Fibroblast of skin of right biceps (primary cell): Measurements from ENCODE around the gene SAFB2.
"Not testable (repeated sequence)": the region's sequence is repeated elsewhere in the genome, so short reads cannot be mapped to it uniquely, and the experiment has no call there.

Experiments
- DNase-seq: peaks from one replicate; pipeline ENCODE4 v3.0.0-alpha.2; 2013

The SAFB2 gene

DNA sequence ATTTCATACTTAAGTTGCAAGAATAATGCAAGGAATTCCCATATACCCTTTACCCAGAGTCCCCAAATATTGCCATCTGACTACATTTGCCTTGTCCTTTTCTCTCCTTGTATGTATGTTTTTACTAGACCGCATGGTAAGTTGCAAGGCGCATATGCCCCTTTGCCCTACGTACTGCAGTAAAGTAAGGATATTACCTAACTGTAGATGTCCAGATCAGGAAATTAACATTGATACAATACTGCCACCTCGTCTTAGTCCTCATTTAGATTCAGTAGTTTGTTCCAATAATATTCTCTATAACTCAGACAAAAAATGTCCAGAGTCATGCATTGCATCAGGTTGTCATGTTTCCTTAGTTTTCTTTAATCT is 9.7 kb upstream of the SAFB2 start:
- no peak for DNase-seq

DNA sequence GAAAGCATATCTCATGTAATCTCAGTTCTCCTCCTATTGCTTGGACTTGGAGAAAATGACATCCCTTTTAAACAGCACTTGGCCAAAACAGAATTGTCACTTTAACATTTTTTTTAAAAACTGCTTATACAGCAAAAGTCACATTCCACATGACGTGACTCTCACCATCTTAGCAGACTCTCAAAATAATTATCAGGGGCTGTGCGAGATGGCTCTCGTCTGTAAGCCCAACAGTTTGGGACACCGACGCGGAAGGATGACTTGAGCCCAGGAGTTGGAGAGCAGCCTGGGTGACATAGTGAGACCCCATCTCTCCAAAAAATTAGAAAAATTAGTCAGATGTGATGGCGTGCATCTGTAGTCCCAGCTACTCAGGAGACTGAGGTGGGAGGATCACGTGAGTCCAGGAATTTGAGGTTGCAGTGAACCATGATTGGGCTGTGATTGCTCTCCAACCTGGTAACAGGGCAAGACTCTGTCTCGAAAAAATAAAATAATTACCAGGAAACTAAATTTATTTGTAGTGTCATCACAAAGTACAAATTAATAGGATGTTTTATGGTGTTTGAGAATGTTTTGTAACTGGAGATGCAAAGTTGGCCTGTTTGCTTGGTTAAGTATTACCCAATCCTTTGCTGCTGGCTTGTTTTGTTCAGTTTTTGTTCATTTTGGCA is 9.1 kb upstream of the SAFB2 start:
- DNase-seq, result no peak

- no peak for DNase-seq
Observed at GRCh38 chr19:5628919-5629481, 6.4 kb upstream of the SAFB2 start.

- DNase-seq, result peak; percentile 22
Observed at GRCh38 chr19:5628461-5628860, 5.9 kb upstream of the SAFB2 start.

GRCh38 chr19:5627395-5627904 is 4.9 kb upstream of the SAFB2 start:
- peak; percentile 79 for DNase-seq

DNA sequence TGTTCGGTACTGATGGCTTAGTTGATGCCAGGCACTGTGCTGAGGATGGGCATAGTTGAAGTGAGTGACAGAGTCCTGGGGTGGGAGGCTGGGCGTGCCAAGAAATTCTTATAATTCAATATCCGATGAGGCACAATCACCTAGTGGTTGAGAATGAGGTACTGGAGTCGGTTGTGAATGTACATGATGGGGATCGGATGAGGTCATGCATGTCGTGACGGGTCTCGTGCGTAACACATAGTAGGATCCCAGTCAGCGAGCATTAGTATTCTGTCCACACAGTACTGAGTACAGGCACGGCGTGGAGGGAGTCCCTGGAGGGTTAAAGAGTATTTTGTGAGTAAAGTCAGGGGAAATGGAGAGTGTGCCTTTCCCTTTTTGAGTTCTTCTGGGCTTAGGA is 3.1 kb upstream of the SAFB2 start:
- no peak for DNase-seq

DNA sequence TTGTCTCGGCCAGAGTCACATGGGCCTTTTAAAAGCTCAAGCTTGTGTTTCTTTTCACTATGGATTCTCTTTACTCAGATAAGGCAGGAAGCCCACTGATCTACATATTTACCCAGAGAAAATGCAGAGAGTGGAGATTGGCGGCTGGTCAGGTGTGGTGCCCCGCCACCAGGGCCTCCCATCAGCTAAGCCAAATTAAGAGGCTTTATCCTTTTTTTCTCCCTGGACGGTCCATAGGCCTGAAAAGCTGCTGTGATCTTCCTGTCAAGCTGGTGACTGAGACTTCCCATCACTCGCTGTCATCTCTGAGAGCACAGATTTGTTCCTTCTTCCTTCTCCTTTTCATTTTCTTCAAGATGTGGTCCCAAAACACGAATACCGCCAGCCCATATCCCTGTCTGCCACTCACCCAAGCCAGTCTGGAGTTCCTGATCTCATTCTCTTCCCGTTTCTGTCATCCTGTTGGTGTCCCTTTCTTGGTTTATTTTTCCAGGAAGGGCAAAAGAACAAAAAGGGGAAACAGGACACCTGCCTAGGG is 2.2 kb upstream of the SAFB2 start:
- no peak for DNase-seq

GRCh38 chr19:5624018-5624663 is 1.6 kb upstream of the SAFB2 start:
- DNase-seq, result peak; percentile 31

GRCh38 chr19:5623397-5624017 is 931 bp upstream of the SAFB2 start:
- no peak for DNase-seq

DNA sequence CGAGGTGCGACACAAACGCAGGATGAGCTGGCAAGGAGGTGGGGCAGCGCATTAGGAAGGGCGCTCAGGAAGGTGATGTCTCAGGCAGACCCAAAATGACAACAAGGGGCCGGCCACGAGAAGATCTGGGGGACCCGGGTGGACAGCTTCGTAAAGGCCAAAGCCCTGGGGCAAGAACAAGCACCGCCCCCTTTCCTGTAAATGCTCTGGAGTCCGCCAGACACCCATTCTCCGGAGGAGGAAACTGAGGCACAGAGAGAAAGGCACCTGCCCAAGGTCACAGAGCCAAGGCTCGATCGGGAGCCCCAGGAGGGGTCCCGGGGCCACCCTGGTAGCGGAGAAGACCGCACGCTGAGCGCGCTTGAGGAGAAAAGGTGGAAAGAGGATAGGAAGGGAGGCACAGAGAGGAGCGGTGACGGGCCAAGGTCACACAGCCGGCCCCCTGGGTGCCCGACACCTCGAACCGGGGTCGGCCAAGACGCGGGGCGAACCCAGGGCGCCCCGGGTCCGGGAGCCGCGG is 571 bp downstream of the SAFB2 start:
- peak; percentile 2 for DNase-seq

DNA sequence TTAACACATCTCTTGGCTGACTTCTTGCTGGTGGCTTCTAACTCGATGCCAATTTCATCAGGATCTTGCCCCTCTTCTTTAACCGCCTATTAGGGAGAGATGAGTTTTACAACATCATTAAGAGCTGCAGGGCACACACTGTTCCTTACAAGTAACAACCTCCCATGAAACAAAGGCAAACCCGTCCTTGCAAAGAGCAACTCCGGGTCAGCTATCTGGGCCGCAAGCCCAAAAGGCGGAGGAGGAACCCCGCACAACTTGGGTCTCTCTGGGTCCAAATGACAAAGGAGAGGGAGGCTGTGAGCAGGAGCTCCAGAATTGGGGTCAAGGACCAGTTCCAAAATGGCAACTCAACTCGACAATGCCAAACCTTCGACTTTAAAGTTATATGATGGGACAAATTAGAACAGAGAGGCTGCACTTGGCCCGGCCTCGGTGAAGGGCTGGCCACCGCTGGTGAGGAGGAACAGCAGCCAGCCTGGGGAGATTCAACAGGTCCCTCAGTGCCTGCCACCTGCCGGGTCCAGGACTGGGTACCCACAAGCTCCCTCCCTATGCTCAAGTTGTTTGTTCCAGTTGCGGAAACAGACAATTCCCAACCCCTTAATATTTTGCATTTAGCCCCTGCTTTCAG is 1.1 kb downstream of the SAFB2 start:
- no peak for DNase-seq

DNA sequence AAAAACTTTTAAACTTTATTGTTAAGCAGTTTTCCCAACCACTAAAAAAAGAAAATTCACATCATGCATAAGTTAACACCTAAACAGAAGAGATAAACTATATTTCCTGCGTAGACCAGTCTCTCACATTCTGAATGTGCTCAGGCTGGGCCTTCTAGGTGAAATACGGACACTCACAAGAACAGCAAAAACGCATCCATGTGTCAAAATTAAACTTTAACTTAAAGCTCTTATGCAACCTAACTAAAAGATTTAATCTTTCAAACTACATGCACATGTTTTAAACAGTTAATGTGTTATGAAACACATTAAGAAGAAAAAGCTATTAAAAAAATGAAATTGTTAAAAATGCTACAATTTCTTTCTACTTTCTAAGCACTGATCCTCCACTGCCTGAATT is 2.6 kb downstream of the SAFB2 start:
- no peak for DNase-seq

DNA sequence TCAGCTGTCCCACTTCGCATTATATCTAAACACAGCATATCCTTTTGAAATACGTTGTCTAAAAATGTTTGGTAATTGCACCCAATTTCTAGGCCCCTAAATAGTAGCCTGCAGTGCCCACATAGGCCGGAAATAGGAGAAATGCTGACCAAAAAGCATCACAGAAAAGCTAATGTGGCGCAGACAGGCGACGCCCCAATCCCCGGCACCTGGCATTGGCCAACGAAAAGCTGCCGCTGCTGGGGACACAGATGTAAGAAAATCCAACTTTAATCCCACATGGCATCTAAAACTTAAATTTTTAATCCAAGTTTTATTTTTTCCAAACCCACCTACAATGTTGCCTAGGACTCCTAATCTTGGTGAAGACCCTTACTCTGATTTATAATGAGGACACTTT is 4.0 kb downstream of the SAFB2 start:
- DNase-seq, result no peak

- DNase-seq, result no peak
Observed at GRCh38 chr19:5617080-5617479, 5.5 kb downstream of the SAFB2 start.

DNA sequence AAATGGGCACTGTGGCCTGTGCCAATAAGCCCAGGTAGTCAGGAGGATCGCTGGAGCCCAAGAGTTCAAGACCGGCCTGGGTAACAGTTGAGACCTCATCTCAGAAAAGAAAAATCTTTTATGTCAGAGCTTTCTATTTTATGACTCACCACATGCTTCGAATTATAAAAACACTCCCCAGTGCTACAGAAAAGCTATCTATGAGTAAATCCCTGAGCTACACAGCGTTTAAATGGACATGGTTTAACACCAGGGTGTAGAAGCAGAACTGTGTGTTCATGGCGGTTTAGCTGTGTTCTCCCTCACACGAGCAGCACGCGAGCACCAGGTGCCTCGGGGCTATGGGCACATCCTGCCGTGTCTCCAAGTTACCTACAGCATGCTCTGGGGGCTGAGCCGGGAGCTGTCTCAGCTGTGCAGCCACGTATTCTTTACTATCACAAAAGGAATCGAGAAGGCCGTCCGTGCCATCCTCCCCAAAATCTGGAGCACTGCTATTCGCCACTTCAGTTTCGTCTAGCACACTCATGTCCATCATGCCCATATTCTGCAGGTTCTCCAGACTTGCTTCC is 6.7 kb downstream of the SAFB2 start:
- DNase-seq, result peak; percentile 45

- no peak for DNase-seq
Observed at GRCh38 chr19:5612891-5613865, 9.4 kb downstream of the SAFB2 start.

GRCh38 chr19:5609881-5610448 is 12.6 kb downstream of the SAFB2 start:
- no peak for DNase-seq

- DNase-seq, result not testable (repeated sequence)
Observed at GRCh38 chr19:5608766-5609165, 13.8 kb downstream of the SAFB2 start.

- no peak for DNase-seq
Observed at GRCh38 chr19:5608291-5608690, 14.3 kb downstream of the SAFB2 start.

GRCh38 chr19:5607318-5608275 is 15.0 kb downstream of the SAFB2 start:
- DNase-seq, result no peak
